HCT116 (cell line): ENCODE results near the gene SCFD2. TPM values are rescaled to one million over a fixed set of nuclear protein-coding genes. Genes with fewer than 3 reads are reported as not detected.

ENCODE experiments used
- ATAC-seq: fragments of 200-7000 bp; cut with Tn5 transposase; 2 replicates; pipeline ENCODE4 v1.9.1; 2020; ENCODE audit warnings: mild to moderate bottlenecking, moderate library complexity
- BruUV-seq: library from RNA; stranded (reverse); fragments of 400-500 nt; replicated peaks from 2 replicates; lab custom pipeline; 2021; lab: Mats Ljungman, UMichigan
- CTCF ChIA-PET: fragments of 300-600 bp; sonication (Branson Sonifier 250); formaldehyde crosslinking; loops from one replicate; lab custom pipeline; 2021; ENCODE audit warnings: antibody characterized with exemption; lab: Charles Lee
- POLR2A ChIA-PET: fragments of 300-600, 350-600 bp; sonication (Branson Sonifier 250); formaldehyde crosslinking; loops from one replicate; lab custom pipeline; 2021; ENCODE audit warnings: antibody characterized with exemption; lab: Charles Lee
- RAD21 ChIA-PET, 2 experiments: fragments of 300-600 bp; sonication (Branson Sonifier 250); formaldehyde crosslinking; loops; one replicate each; lab custom pipeline; 2023; ENCODE audit warnings: low total read pairs in 2 of 2; ENCODE audit not compliant: uncharacterized antibody in 2 of 2, unreplicated experiment in 2 of 2, low non-redundant PET in 1 of 2; lab: Charles Lee
- DNase-seq: peaks from one replicate; pipeline ENCODE4 v3.0.0-alpha.2; 2010; ENCODE audit warnings: low read depth, low spot score
- H2AFZ ChIP-seq: fragments of 200-600 bp; shearing (Covaris generic), sonication (generic); 2 replicates; pipeline ENCODE4 v1.6.1; 2017; ENCODE audit warnings: low read depth, mixed run types, mixed read lengths, antibody characterized with exemption, low read length; ENCODE audit not compliant: poor library complexity, severe bottlenecking
- H3K27ac ChIP-seq: 2 replicates; pipeline ENCODE4 v1.5.1; 2012; ENCODE audit warnings: low read depth, low read length
- H3K27me3 ChIP-seq: fragments of 200-600 bp; sonication (generic); 2 replicates; pipeline ENCODE4 v1.6.1; 2016; ENCODE audit warnings: mixed run types, low read length, mixed read lengths; ENCODE audit not compliant: insufficient read depth
- H3K36me3 ChIP-seq, 2 experiments: fragments of 200-500 bp in 1 of 2; fragments of 200-600 bp in 1 of 2; sonication (Bioruptor generic) in 1 of 2; sonication (generic) in 1 of 2; 2 replicates each; pipeline versions ENCODE4 v1.5.1 to v1.6.1; 2014 to 2016; ENCODE audit warnings: low read length in 2 of 2, inconsistent platforms in 1 of 2, mixed read lengths in 1 of 2, mixed run types in 1 of 2; ENCODE audit not compliant: insufficient read depth in 2 of 2, control insufficient read depth in 1 of 2
- H3K4me1 ChIP-seq, 2 experiments: fragments of 200-600 bp in 1 of 2; sonication (generic) in 1 of 2; 2 replicates each; pipeline versions ENCODE4 v1.5.1 to v1.6.1; 2012 to 2017; ENCODE audit warnings: low read length in 2 of 2, inconsistent platforms in 1 of 2, mild to moderate bottlenecking in 1 of 2, mixed read lengths in 1 of 2, mixed run types in 1 of 2, moderate library complexity in 1 of 2; ENCODE audit not compliant: insufficient read depth in 2 of 2, control insufficient read depth in 1 of 2
- H3K4me2 ChIP-seq: fragments of 200-600 bp; sonication (generic); 2 replicates; pipeline ENCODE4 v1.6.1; 2017; ENCODE audit warnings: mixed run types, low read length, mixed read lengths
- H3K4me3 ChIP-seq, 2 experiments: fragments of 200-600 bp in 1 of 2; sonication (generic) in 1 of 2; replicated peaks in 1 of 2; 2 replicates each; pipeline ENCODE4 v1.5.1; 2011 to 2016; ENCODE audit warnings: low read length in 2 of 2, control low read depth in 1 of 2, low read depth in 1 of 2, mild to moderate bottlenecking in 1 of 2, mixed read lengths in 1 of 2, mixed run types in 1 of 2
- H3K79me2 ChIP-seq: fragments of 200-600 bp; sonication (generic); 2 replicates; pipeline ENCODE4 v1.6.1; 2017; ENCODE audit warnings: mild to moderate bottlenecking, mixed run types, low read length, moderate library complexity, mixed read lengths; ENCODE audit not compliant: insufficient read depth
- H3K9ac ChIP-seq: fragments of 200-600 bp; sonication (generic); 2 replicates; pipeline ENCODE4 v1.6.1; 2016; ENCODE audit warnings: low read length, mixed read lengths
- H3K9me2 ChIP-seq: fragments of 200-600 bp; sonication (generic), shearing (Covaris generic); 2 replicates; pipeline ENCODE4 v1.6.1; 2017; ENCODE audit warnings: mixed run types, mild to moderate bottlenecking, moderate library complexity; ENCODE audit not compliant: insufficient read depth
- H3K9me3 ChIP-seq, 2 experiments: fragments of 200-500 bp in 1 of 2; fragments of 200-600 bp in 1 of 2; sonication (Bioruptor generic) in 1 of 2; sonication (generic) in 1 of 2; 2 replicates each; pipeline ENCODE4 v1.6.1; 2014 to 2017; ENCODE audit warnings: low read length in 2 of 2, mixed read lengths in 2 of 2, inconsistent platforms in 1 of 2, low read depth in 1 of 2, mild to moderate bottlenecking in 1 of 2, mixed run types in 1 of 2, moderate library complexity in 1 of 2; ENCODE audit not compliant: control insufficient read depth in 1 of 2, insufficient read depth in 1 of 2
- H4K20me1 ChIP-seq: fragments of 200-600 bp; sonication (generic), shearing (Covaris generic); 2 replicates; pipeline ENCODE4 v1.6.1; 2017; ENCODE audit warnings: mixed run types, mild to moderate bottlenecking, moderate library complexity; ENCODE audit not compliant: insufficient read depth
- CEBPB ChIP-seq: IDR thresholded peaks from 2 replicates; pipeline ENCODE4 v1.6.1; 2012; ENCODE audit warnings: low read depth
- EZH2phosphoT487 ChIP-seq: fragments of 200-600 bp; IDR thresholded peaks from 2 replicates; pipeline ENCODE4 v1.6.1; 2018; ENCODE audit warnings: antibody characterized with exemption, borderline replicate concordance
- POLR2AphosphoS5 ChIP-seq: IDR thresholded peaks from 2 replicates; pipeline ENCODE4 v1.6.1; 2011; ENCODE audit warnings: mild to moderate bottlenecking, low read depth, low read length, moderate library complexity
- SRF ChIP-seq: IDR thresholded peaks from 2 replicates; pipeline ENCODE4 v1.6.1; 2012; ENCODE audit warnings: low read depth
- YY1 ChIP-seq: IDR thresholded peaks from 2 replicates; pipeline ENCODE4 v1.6.1; 2011; ENCODE audit warnings: low read length, low read depth, moderate library complexity, mild to moderate bottlenecking; ENCODE audit not compliant: insufficient replicate concordance; ENCODE audit errors: extremely low read depth
- intact Hi-C: fragments of 100-400 bp; cut with micrococcal nuclease; formaldehyde crosslinking; loops from 2 replicates; pipeline ENCODE4 v1.10.0; 2022
- total RNA-seq: library from RNA; stranded (reverse); gene quantifications from one replicate; pipeline ENCODE4 v1.2.1, GENCODE V29; 2021; ENCODE audit not compliant: unreplicated experiment
- TF ChIP-seq, protein P1 (sequence below), 3 experiments: fragments of 200-600 bp in 1 of 3; sonication (generic) in 1 of 3; IDR thresholded peaks in 2 of 3; conservative IDR thresholded peaks in 1 of 3; 2 replicates each; pipeline ENCODE4 v1.5.1; 2012 to 2017; ENCODE audit warnings: low read depth in 2 of 3, low read length in 2 of 3, antibody characterized with exemption in 1 of 3, borderline replicate concordance in 1 of 3, control low read depth in 1 of 3, mild to moderate bottlenecking in 1 of 3, mixed read lengths in 1 of 3, mixed run types in 1 of 3, moderate library complexity in 1 of 3; ENCODE audit not compliant: insufficient read depth in 1 of 3
- TF ChIP-seq, protein P2 (sequence below): IDR thresholded peaks from 2 replicates; pipeline ENCODE4 v1.6.1; 2012; ENCODE audit warnings: low read depth

The SCFD2 gene
- total RNA-seq, 1 experiment from 2014 or later, result 13.6 TPM

DNA sequence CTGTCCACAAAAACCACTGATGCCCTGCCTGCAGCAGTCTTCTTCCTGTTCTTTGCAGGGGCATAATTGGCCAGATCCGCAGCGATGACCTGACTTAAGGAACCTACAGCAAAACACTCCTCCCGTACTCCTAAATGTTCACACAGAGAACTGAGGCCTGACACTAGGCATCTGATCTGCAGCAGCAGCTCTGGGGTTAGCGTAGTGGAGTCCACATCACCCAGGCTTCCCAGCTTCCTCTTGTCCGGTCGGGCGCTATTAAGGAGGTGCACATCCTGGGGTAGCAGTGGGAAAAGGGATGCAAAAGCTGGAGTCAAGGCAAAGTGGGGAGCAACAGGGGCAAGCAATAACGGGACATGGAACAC is 758 bp downstream of the SCFD2 start (continued):
- TF ChIP-seq, protein P1, sequence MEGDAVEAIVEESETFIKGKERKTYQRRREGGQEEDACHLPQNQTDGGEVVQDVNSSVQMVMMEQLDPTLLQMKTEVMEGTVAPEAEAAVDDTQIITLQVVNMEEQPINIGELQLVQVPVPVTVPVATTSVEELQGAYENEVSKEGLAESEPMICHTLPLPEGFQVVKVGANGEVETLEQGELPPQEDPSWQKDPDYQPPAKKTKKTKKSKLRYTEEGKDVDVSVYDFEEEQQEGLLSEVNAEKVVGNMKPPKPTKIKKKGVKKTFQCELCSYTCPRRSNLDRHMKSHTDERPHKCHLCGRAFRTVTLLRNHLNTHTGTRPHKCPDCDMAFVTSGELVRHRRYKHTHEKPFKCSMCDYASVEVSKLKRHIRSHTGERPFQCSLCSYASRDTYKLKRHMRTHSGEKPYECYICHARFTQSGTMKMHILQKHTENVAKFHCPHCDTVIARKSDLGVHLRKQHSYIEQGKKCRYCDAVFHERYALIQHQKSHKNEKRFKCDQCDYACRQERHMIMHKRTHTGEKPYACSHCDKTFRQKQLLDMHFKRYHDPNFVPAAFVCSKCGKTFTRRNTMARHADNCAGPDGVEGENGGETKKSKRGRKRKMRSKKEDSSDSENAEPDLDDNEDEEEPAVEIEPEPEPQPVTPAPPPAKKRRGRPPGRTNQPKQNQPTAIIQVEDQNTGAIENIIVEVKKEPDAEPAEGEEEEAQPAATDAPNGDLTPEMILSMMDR (IDR thresholded peaks at IDR 0.05 in 2 of 3, conservative IDR thresholded peaks at IDR 0.05 in 1 of 3; ENCODE audit: borderline replicate concordance in 1 of 3, insufficient read depth in 1 of 3, low read depth in 2 of 3, low read length in 2 of 3), result no peak
- TF ChIP-seq CEBPB, result no peak

DNA sequence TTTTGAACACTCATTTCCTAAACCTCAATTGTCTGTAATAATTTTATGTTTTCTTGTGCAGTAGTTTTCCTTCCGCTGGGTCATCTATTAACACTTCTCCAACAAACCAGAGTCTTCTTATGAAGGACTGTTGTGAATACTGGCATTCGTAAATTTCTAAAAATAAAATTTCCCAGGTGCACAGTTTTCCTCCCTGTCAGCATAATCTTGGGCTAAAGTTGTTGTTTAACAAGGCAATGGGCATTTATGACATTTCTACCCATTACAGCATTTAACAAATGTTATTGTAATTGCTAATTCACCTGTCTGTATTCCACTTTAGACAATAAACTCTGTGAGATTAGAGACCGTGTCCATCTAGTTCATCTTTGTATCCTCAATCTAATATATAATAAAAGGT is 1.2 kb downstream of the SCFD2 start:
- ChIA-PET POLR2A (no interaction called here), CTCF (no interaction called here), RAD21 (no interaction called here)
- Histone ChIP-seq H2AFZ (no peak overlapping the region), H3K27me3 (no peaks in the 10 kb centered on the region), H3K4me2 (peak overlapping the region; percentile 94), H3K9me3 (no peaks in the 10 kb centered on the region), H3K79me2 (peaks cover 56% of the 10 kb centered on the region), H3K9ac (peak overlapping the region; percentile 70; the same call in 1 of the 2 replicates), H3K27ac (no peak overlapping the region), H4K20me1 (no peaks in the 10 kb centered on the region), H3K4me3 (peak overlapping the region; percentile 80 to 96), H3K9me2 (no peaks in the 10 kb centered on the region), H3K36me3 (no peaks in the 10 kb centered on the region), H3K4me1 (peaks cover 7 to 15% of the 10 kb centered on the region in 2 experiments; a peak in 2 of 4 replicates)
- intact Hi-C loops, result no loop called here
- TF ChIP-seq POLR2AphosphoS5, result no peak
- no peak for TF ChIP-seq SRF
- no peak for TF ChIP-seq YY1
- no peak for TF ChIP-seq EZH2phosphoT487
- TF ChIP-seq, protein P2, sequence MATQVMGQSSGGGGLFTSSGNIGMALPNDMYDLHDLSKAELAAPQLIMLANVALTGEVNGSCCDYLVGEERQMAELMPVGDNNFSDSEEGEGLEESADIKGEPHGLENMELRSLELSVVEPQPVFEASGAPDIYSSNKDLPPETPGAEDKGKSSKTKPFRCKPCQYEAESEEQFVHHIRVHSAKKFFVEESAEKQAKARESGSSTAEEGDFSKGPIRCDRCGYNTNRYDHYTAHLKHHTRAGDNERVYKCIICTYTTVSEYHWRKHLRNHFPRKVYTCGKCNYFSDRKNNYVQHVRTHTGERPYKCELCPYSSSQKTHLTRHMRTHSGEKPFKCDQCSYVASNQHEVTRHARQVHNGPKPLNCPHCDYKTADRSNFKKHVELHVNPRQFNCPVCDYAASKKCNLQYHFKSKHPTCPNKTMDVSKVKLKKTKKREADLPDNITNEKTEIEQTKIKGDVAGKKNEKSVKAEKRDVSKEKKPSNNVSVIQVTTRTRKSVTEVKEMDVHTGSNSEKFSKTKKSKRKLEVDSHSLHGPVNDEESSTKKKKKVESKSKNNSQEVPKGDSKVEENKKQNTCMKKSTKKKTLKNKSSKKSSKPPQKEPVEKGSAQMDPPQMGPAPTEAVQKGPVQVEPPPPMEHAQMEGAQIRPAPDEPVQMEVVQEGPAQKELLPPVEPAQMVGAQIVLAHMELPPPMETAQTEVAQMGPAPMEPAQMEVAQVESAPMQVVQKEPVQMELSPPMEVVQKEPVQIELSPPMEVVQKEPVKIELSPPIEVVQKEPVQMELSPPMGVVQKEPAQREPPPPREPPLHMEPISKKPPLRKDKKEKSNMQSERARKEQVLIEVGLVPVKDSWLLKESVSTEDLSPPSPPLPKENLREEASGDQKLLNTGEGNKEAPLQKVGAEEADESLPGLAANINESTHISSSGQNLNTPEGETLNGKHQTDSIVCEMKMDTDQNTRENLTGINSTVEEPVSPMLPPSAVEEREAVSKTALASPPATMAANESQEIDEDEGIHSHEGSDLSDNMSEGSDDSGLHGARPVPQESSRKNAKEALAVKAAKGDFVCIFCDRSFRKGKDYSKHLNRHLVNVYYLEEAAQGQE, result no peak
- TF ChIP-seq CEBPB, result no peak
- no TSS peak for BruUV-seq
- ATAC-seq, result no peak
- DNase-seq, result no peak
